ENCODE measurements around the gene NUDT5.
"Not testable (repeated sequence)": the region's sequence is repeated elsewhere in the genome, so short reads cannot be mapped to it uniquely, and the experiment has no call there.

NUDT5 gene

GRCh38 chr10:12226438-12226837, 30.7 kb upstream of the NUDT5 start:
- not testable (repeated sequence) for H3K27ac ChIP-seq (ENCODE audit: low read length); H3K27me3 ChIP-seq (ENCODE audit: control insufficient read depth, insufficient read depth, low read length); H3K4me1 ChIP-seq (ENCODE audit: control insufficient read depth, insufficient read depth, low read length); H3K9me3 ChIP-seq (ENCODE audit: control insufficient read depth, insufficient read depth, low read length); H3K4me3 ChIP-seq (ENCODE audit: low read length); DNase-seq (ENCODE audit: low read depth, low spot score); H3K36me3 ChIP-seq (ENCODE audit: control insufficient read depth, insufficient read depth, low read length)
- no CpG with 5 or more reads among the region's 28 CpGs for WGBS (ENCODE audit: insufficient coverage, insufficient read length)

GRCh38 chr10:12225444-12225843, 29.8 kb upstream of the NUDT5 start:
- Histone ChIP-seq H3K36me3 (ENCODE audit: control insufficient read depth, insufficient read depth, low read length) (0 out of 2 replicates have a peak, but pooled peaks cover 4% of the 10 kb centered on the region), H3K4me1 (ENCODE audit: control insufficient read depth, insufficient read depth, low read length) (no peaks in the 10 kb centered on the region), H3K27ac (ENCODE audit: low read length) (no peak overlapping the region), H3K27me3 (ENCODE audit: control insufficient read depth, insufficient read depth, low read length) (no peaks in the 10 kb centered on the region), H3K4me3 (ENCODE audit: low read length) (no peak overlapping the region), H3K9me3 (ENCODE audit: control insufficient read depth, insufficient read depth, low read length) (no peaks in the 10 kb centered on the region)
- no CpG with 5 or more reads among the region's 2 CpGs for WGBS (ENCODE audit: insufficient coverage, insufficient read length)
- no peak for DNase-seq (ENCODE audit: low read depth, low spot score)

DNA sequence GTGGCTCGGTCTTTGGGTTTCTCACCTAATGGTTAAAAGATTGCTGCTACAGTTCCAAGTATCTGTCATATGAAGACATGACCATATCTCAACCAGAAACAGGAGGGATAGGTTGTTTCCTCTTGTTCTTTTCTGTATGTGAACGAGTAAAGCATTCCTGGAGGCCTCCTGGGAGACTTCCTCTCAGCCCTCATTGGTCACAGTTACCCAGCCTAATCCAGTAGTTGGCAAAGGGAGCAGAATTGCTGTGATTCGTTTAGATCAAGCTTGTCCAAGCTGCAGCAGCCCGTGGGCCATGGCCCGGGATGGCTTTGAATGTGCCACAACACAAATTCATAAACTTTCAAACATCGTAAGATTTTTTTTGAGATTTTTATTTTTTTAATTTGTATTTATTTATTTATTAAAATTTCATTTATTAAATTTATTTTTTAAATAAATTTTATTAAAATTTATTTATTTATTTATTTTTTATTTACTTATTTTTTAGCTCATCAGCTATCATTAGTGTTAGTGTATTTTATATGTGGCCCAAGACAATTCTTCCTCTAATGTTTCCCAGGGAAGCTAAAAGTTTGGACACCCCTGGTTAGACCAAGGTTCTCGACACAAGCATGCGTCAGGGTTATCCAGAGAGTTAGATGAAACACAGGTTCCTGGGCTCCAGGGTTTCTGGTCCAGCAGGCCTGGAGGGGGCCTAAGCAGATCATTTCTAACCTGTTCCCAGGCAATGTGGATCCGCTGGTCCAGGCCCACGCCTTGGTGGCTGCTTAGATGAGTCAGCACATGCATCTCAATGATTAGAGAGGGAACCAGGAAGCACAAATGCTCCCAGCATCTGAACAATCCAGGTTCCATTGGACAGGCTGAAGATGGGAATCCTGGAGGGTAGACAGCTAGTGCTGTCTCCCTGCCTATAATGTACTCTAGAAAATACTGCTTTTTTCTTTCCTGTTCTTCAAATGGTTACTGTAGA, 25.9 kb upstream of the NUDT5 start:
- Histone ChIP-seq H3K4me1 (ENCODE audit: control insufficient read depth, insufficient read depth, low read length) (no peaks in the 10 kb centered on the region), H3K36me3 (ENCODE audit: control insufficient read depth, insufficient read depth, low read length) (peaks cover 7% of the 10 kb centered on the region; the same call in 1 of the 2 replicates), H3K27me3 (ENCODE audit: control insufficient read depth, insufficient read depth, low read length) (no peaks in the 10 kb centered on the region), H3K9me3 (ENCODE audit: control insufficient read depth, insufficient read depth, low read length) (no peaks in the 10 kb centered on the region), H3K27ac (ENCODE audit: low read length) (no peak overlapping the region), H3K4me3 (ENCODE audit: low read length) (no peak overlapping the region)
- DNase-seq (ENCODE audit: low read depth, low spot score) = no peak
- no CpG with 5 or more reads among the region's 10 CpGs for WGBS (ENCODE audit: insufficient coverage, insufficient read length)

DNA sequence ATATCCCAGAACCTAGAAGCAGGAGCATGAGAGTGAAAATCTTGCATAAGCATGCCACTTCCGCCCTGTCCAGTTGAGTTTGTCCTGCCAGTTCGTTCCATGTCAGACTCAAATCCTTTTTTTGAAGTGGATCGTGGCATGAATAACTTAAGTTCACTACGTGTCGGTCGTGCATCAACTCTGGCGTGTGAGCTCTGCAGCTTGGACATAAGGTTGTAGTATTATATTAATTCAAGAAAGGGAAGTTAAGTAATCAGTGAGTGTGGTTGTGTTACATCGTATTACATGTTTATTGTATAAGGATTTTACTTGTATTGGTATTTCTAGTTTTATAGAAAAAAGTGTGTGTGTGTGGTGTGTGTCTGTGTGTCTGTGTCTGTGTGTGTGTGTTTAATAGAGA, 23.3 kb upstream of the NUDT5 start:
- Histone ChIP-seq H3K36me3 (ENCODE audit: control insufficient read depth, insufficient read depth, low read length) (peaks cover 8% of the 10 kb centered on the region; the same call in 1 of the 2 replicates), H3K9me3 (ENCODE audit: control insufficient read depth, insufficient read depth, low read length) (no peaks in the 10 kb centered on the region), H3K27ac (ENCODE audit: low read length) (no peak overlapping the region), H3K27me3 (ENCODE audit: control insufficient read depth, insufficient read depth, low read length) (no peaks in the 10 kb centered on the region), H3K4me3 (ENCODE audit: low read length) (no peak overlapping the region), H3K4me1 (ENCODE audit: control insufficient read depth, insufficient read depth, low read length) (no peaks in the 10 kb centered on the region)
- 100% methylated on average over 1 of the region's 8 CpGs for WGBS (ENCODE audit: insufficient coverage, insufficient read length)
- no peak for DNase-seq (ENCODE audit: low read depth, low spot score)

GRCh38 chr10:12214763-12215218, 19.1 kb upstream of the NUDT5 start:
- Histone ChIP-seq H3K4me1 (ENCODE audit: control insufficient read depth, insufficient read depth, low read length) (no peaks in the 10 kb centered on the region), H3K9me3 (ENCODE audit: control insufficient read depth, insufficient read depth, low read length) (no peaks in the 10 kb centered on the region), H3K36me3 (ENCODE audit: control insufficient read depth, insufficient read depth, low read length) (peaks cover 15% of the 10 kb centered on the region; the same call in 1 of the 2 replicates), H3K4me3 (ENCODE audit: low read length) (no peak overlapping the region), H3K27ac (ENCODE audit: low read length) (no peak overlapping the region), H3K27me3 (ENCODE audit: control insufficient read depth, insufficient read depth, low read length) (no peaks in the 10 kb centered on the region)
- no CpG with 5 or more reads among the region's 6 CpGs for WGBS (ENCODE audit: insufficient coverage, insufficient read length)
- no peak for DNase-seq (ENCODE audit: low read depth, low spot score)

DNA sequence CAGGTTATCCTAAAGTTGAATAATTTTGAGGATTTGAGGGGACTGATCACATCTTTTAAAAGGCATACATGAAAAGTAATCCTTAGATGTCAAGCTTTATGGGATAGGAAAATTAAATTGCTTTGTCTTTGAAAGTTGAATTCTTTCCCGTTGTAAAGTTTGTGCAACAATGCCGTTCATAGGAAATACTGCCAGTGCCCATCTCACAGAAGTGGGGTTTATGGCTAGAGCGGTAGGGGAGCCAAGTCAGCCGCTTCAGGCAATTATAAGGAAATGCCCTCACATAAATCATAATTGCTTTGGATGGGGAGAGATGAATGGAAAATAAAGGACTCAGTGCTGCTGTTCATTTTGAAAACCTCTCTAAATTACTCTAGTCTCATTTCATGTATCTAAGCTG, 18.4 kb upstream of the NUDT5 start:
- no peaks in the 10 kb centered on the region for H3K9me3 ChIP-seq (ENCODE audit: control insufficient read depth, insufficient read depth, low read length)
- no CpG with 5 or more reads among the region's 4 CpGs for WGBS (ENCODE audit: insufficient coverage, insufficient read length)
- no peak overlapping the region for H3K27ac ChIP-seq (ENCODE audit: low read length)
- no peaks in the 10 kb centered on the region for H3K27me3 ChIP-seq (ENCODE audit: control insufficient read depth, insufficient read depth, low read length)
- no peaks in the 10 kb centered on the region for H3K4me1 ChIP-seq (ENCODE audit: control insufficient read depth, insufficient read depth, low read length)
- H3K4me3 ChIP-seq (ENCODE audit: low read length) = no peak overlapping the region
- no peak for DNase-seq (ENCODE audit: low read depth, low spot score)
- peaks cover 15% of the 10 kb centered on the region; the same call in 1 of the 2 replicates for H3K36me3 ChIP-seq (ENCODE audit: control insufficient read depth, insufficient read depth, low read length)

DNA sequence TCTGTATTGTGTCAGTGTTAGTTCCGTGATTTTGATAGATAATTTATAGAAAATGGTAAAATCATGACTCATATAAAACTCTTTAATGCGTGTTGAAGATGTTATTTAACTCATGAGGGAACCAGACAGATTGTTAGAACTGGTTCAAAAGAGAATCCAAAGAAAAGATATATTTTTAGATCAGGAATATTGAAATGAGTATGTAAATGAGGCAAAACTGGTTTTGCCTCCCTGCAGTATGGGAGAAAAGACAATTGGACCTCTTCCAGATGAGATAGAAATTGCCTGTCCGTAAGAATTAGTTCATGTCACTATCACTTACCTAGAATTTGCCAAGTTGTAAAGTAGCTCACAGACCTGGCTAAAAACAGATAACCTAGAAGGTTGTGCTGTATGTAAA, 17.9 kb upstream of the NUDT5 start:
- Histone ChIP-seq H3K36me3 (ENCODE audit: control insufficient read depth, insufficient read depth, low read length) (peaks cover 13% of the 10 kb centered on the region; the same call in 1 of the 2 replicates), H3K4me1 (ENCODE audit: control insufficient read depth, insufficient read depth, low read length) (no peaks in the 10 kb centered on the region), H3K9me3 (ENCODE audit: control insufficient read depth, insufficient read depth, low read length) (no peaks in the 10 kb centered on the region), H3K4me3 (ENCODE audit: low read length) (no peak overlapping the region), H3K27me3 (ENCODE audit: control insufficient read depth, insufficient read depth, low read length) (no peaks in the 10 kb centered on the region), H3K27ac (ENCODE audit: low read length) (no peak overlapping the region)
- DNase-seq (ENCODE audit: low read depth, low spot score) = no peak
- WGBS (ENCODE audit: insufficient coverage, insufficient read length) = no CpG with 5 or more reads among the region's 3 CpGs

- WGBS (ENCODE audit: insufficient coverage, insufficient read length) = no CpG with 5 or more reads among the region's 3 CpGs
- Histone ChIP-seq H3K27ac (ENCODE audit: low read length) (no peak overlapping the region), H3K36me3 (ENCODE audit: control insufficient read depth, insufficient read depth, low read length) (peaks cover 14% of the 10 kb centered on the region; the same call in 1 of the 2 replicates), H3K4me3 (ENCODE audit: low read length) (no peak overlapping the region), H3K4me1 (ENCODE audit: control insufficient read depth, insufficient read depth, low read length) (no peaks in the 10 kb centered on the region), H3K9me3 (ENCODE audit: control insufficient read depth, insufficient read depth, low read length) (no peaks in the 10 kb centered on the region), H3K27me3 (ENCODE audit: control insufficient read depth, insufficient read depth, low read length) (no peaks in the 10 kb centered on the region)
- no peak for DNase-seq (ENCODE audit: low read depth, low spot score)
Observed at GRCh38 chr10:12212454-12212853, 16.8 kb upstream of the NUDT5 start.

GRCh38 chr10:12208460-12208859, 12.8 kb upstream of the NUDT5 start:
- Histone ChIP-seq H3K27me3 (ENCODE audit: control insufficient read depth, insufficient read depth, low read length) (no peaks in the 10 kb centered on the region), H3K4me1 (ENCODE audit: control insufficient read depth, insufficient read depth, low read length) (no peaks in the 10 kb centered on the region), H3K27ac (ENCODE audit: low read length) (no peak overlapping the region), H3K4me3 (ENCODE audit: low read length) (no peak overlapping the region), H3K9me3 (ENCODE audit: control insufficient read depth, insufficient read depth, low read length) (no peaks in the 10 kb centered on the region), H3K36me3 (ENCODE audit: control insufficient read depth, insufficient read depth, low read length) (peaks cover 11% of the 10 kb centered on the region; the same call in 1 of the 2 replicates)
- no peak for DNase-seq (ENCODE audit: low read depth, low spot score)
- WGBS (ENCODE audit: insufficient coverage, insufficient read length) = no CpG with 5 or more reads among the region's 5 CpGs

DNA sequence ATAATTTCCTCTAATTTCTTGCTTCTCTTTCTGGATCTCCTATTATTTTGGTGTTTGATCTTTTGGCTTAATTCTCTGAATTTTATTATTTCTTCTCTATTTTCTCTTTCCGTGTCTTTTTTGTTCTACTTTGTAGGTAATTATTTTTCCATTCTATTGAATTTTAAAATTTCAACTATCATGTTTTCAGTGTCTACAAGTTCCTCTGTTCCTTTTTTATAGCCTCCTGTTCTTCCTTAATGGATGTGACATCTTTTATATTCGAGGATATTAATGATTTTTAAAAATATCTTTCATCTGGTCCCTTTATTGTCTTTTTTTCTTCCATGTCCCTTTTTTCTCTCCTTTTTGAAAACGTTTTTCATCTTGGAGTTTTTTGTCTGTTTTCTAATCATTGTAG, 11.4 kb upstream of the NUDT5 start:
- Histone ChIP-seq H3K27ac (ENCODE audit: low read length) (no peak overlapping the region), H3K4me3 (ENCODE audit: low read length) (no peak overlapping the region), H3K36me3 (ENCODE audit: control insufficient read depth, insufficient read depth, low read length) (peaks cover 8% of the 10 kb centered on the region; the same call in 1 of the 2 replicates), H3K4me1 (ENCODE audit: control insufficient read depth, insufficient read depth, low read length) (no peaks in the 10 kb centered on the region), H3K27me3 (ENCODE audit: control insufficient read depth, insufficient read depth, low read length) (no peaks in the 10 kb centered on the region), H3K9me3 (ENCODE audit: control insufficient read depth, insufficient read depth, low read length) (no peaks in the 10 kb centered on the region)
- no peak for DNase-seq (ENCODE audit: low read depth, low spot score)
- no CpG with 5 or more reads among the region's 3 CpGs for WGBS (ENCODE audit: insufficient coverage, insufficient read length)

All from iPS DF 6.9 (cell line).